Measurements from ENCODE around the gene OR4D10. TPM values are rescaled to one million over a fixed set of nuclear protein-coding genes. Genes with fewer than 3 reads are reported as not detected.

Gene OR4D10
- total and polyA plus RNA-seq, 2 of the 8 experiments (the other 6 are each of a cell fraction or from before 2014, with no cell fraction given): not detected

DNA sequence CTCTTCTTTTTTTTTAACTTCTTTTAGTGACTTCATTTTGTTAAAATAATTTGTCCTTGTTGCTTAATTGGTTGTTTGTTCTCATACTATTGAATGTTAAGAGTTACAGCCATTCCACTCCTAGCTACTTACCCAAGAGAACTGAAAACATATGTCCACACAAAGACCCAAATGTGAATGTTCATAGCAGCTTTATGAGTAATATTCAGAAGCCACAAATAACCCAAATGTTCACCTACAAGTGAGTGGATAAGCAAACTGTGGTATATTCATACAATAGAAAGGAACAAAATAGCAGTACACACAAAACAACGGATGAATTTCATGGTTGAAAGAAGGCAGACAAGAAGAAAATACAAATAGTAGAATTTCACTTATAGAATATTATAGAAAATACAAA, 28.8 kb downstream of the OR4D10 start:
- CTCF ChIA-PET (ENCODE audit: partially characterized antibody): interaction anchor here (0.7 kb wide), 1 partner anchor 1130 kb away, joined by 3 read pairs; no protein-coding TSS in a partner anchor
- Histone ChIP-seq H2BK20ac (ENCODE audit: low read length) (no peak overlapping the region), H3K27me3 (replicated peaks in 1 of 4; ENCODE audit: control insufficient read depth in 3 of 4, extremely low read depth in 1 of 4, insufficient read depth in 3 of 4, low read length in 3 of 4) (no peaks in the 10 kb centered on the region), H4K5ac (ENCODE audit: insufficient read length, low read depth, low read length) (no peak overlapping the region), H4K8ac (ENCODE audit: extremely low read depth, insufficient read depth, low read length) (no peak overlapping the region), H2BK120ac (replicated peaks; ENCODE audit: low read depth, low read length) (no peak overlapping the region), H3K79me1 (ENCODE audit: low read depth, low read length) (no peaks in the 10 kb centered on the region), H3K23ac (ENCODE audit: insufficient read length) (no peak overlapping the region), H3K23me2 (ENCODE audit: low read depth, low read length) (no peaks in the 10 kb centered on the region; the same call in 1 of the 2 replicates), H2BK12ac (ENCODE audit: low read depth, low read length) (no peak overlapping the region), H3K56ac (replicated peaks; ENCODE audit: insufficient read length, low read depth, low read length) (no peak overlapping the region), H3K27ac (ENCODE audit: low read depth, low read length) (no peak overlapping the region), H3K79me2 (ENCODE audit: control insufficient read depth in 1 of 2, insufficient read depth in 2 of 2, low read length in 2 of 2) (no peaks in the 10 kb centered on the region), H3K9ac (replicated peaks in 1 of 4; ENCODE audit: extremely low read depth in 1 of 4, low read depth in 3 of 4, low read length in 3 of 4) (no peak overlapping the region), H4K91ac (replicated peaks; ENCODE audit: insufficient read length, low read length) (no peak overlapping the region), H3K4ac (replicated peaks; ENCODE audit: insufficient read length, low read depth, low read length) (no peak overlapping the region), H2AFZ (ENCODE audit: low read length) (no peak overlapping the region), H4K20me1 (replicated peaks in 1 of 2; ENCODE audit: control insufficient read depth in 1 of 2, insufficient read depth in 2 of 2, low read length in 2 of 2) (no peaks in the 10 kb centered on the region), H3K4me1 (replicated peaks in 1 of 4; ENCODE audit: control insufficient read depth in 3 of 4, insufficient read depth in 4 of 4, low read length in 3 of 4) (no peaks in the 10 kb centered on the region), H3K14ac (ENCODE audit: insufficient read length) (no peak overlapping the region), H3K18ac (ENCODE audit: extremely low read depth, low read length) (no peak overlapping the region), H3K4me3 (ENCODE audit: extremely low read depth in 1 of 4, insufficient read depth in 2 of 4, low read depth in 3 of 4, low read length in 4 of 4) (no peak overlapping the region), H2AK5ac (ENCODE audit: low read depth, low read length) (no peak overlapping the region), H2BK5ac (ENCODE audit: low read depth, low read length) (no peak overlapping the region), H2BK15ac (ENCODE audit: low read length) (no peak overlapping the region), H3K9me3 (ENCODE audit: insufficient read depth in 2 of 2, low read depth in 1 of 2, low read length in 1 of 2) (no peaks in the 10 kb centered on the region), H3K4me2 (ENCODE audit: insufficient read depth in 1 of 2, low read depth in 2 of 2, low read length in 2 of 2) (no peak overlapping the region), H3K36me3 (ENCODE audit: control insufficient read depth in 2 of 4, insufficient read depth in 4 of 4, low read length in 3 of 4) (no peaks in the 10 kb centered on the region)
- TF ChIP-seq MAX (IDR thresholded peaks at IDR 0.05) (no peak), EP300 (IDR thresholded peaks at IDR 0.05; ENCODE audit: borderline replicate concordance in 1 of 2, low read depth in 2 of 2, low read length in 2 of 2) (no peak), JUN (IDR thresholded peaks at IDR 0.05; ENCODE audit: low read depth, low read length) (no peak), EZH2 (IDR thresholded peaks at IDR 0.05; ENCODE audit: low read depth, low read length, severe bottlenecking) (no peak), RBBP5 (IDR thresholded peaks at IDR 0.05; ENCODE audit: borderline replicate concordance, low read depth, low read length) (no peak), SP4 (IDR thresholded peaks at IDR 0.05; ENCODE audit: low read length) (no peak), ASH2L (IDR thresholded peaks at IDR 0.05; ENCODE audit: low read length) (no peak), HDAC2 (IDR thresholded peaks at IDR 0.05; ENCODE audit: borderline replicate concordance in 1 of 2, low read depth in 2 of 2, low read length in 2 of 2) (no peak), HDAC6 (IDR thresholded peaks at IDR 0.05; ENCODE audit: low read depth, low read length) (no peak)
- no peak for DNase-seq (ENCODE audit: low read depth in 1 of 2, low spot score in 2 of 2)
- no peak for FAIRE-seq
- POLR2A ChIA-PET (ENCODE audit: partially characterized antibody): no interaction called here
- 0% methylated on average over 1 of the region's 1 CpG; no CpG with 5 or more reads in 1 of the 2 experiments for WGBS, 2 experiments (ENCODE audit: extremely low coverage in 1 of 2, insufficient coverage in 1 of 2, insufficient read length in 1 of 2, insufficient replicate concordance in 2 of 2, low coverage in 1 of 2, low lambda C conversion rate in 2 of 2, missing lambda C conversion rate in 1 of 2)
